Measurements from ENCODE around the gene LRIG1. TPM values are rescaled to one million over a fixed set of nuclear protein-coding genes. Genes with fewer than 3 reads are reported as not detected.

LRIG1 gene
- total RNA-seq, 2 donors from 2014 or later = 121 to 131 TPM

- ATAC-seq (ENCODE audit: insufficient number of reproducible peaks, low FRiP score, low read depth) (no peak), DNase-seq (ENCODE audit: low spot score) (no peak)
- Histone ChIP-seq H3K27me3 (replicated peaks; ENCODE audit: insufficient read depth) (no peaks in the 10 kb centered on the region), H3K27ac (no peak overlapping the region), H3K4me1 (ENCODE audit: control insufficient read depth in 1 of 2, low read depth in 2 of 2) (peaks cover 16 to 87% of the 10 kb centered on the region in 2 donors), H3K4me3 (no peak overlapping the region), H3K9me3 (no peaks in the 10 kb centered on the region), H3K36me3 (no peaks in the 10 kb centered on the region)
- no peak for TF ChIP-seq CTCF (IDR thresholded peaks at IDR 0.05)
These were observed 68.6 kb downstream of the LRIG1 start for GRCh38 chr3:66432041-66432766.

GRCh38 chr3:66431494-66431893 is 69.3 kb downstream of the LRIG1 start:
- Histone ChIP-seq H3K27ac (no peak overlapping the region), H3K36me3 (no peaks in the 10 kb centered on the region), H3K27me3 (replicated peaks; ENCODE audit: insufficient read depth) (no peaks in the 10 kb centered on the region), H3K9me3 (no peaks in the 10 kb centered on the region), H3K4me3 (no peak overlapping the region), H3K4me1 (ENCODE audit: control insufficient read depth in 1 of 2, low read depth in 2 of 2) (peaks cover 16 to 87% of the 10 kb centered on the region in 2 donors)
- DNase-seq (ENCODE audit: low spot score) = no peak
- no peak for TF ChIP-seq CTCF (IDR thresholded peaks at IDR 0.05)
- ATAC-seq (ENCODE audit: insufficient number of reproducible peaks, low FRiP score, low read depth) = no peak

- Histone ChIP-seq H3K27ac (no peak overlapping the region), H3K4me1 (ENCODE audit: control insufficient read depth in 1 of 2, low read depth in 2 of 2) (peaks cover 16 to 87% of the 10 kb centered on the region in 2 donors), H3K9me3 (no peaks in the 10 kb centered on the region), H3K27me3 (replicated peaks; ENCODE audit: insufficient read depth) (no peaks in the 10 kb centered on the region), H3K36me3 (no peaks in the 10 kb centered on the region), H3K4me3 (no peak overlapping the region)
- DNase-seq (ENCODE audit: low spot score) (no peak), ATAC-seq (ENCODE audit: insufficient number of reproducible peaks, low FRiP score, low read depth) (no peak)
- TF ChIP-seq CTCF (IDR thresholded peaks at IDR 0.05) = no peak
These were observed 69.9 kb downstream of the LRIG1 start for GRCh38 chr3:66430876-66431275.

- peak overlapping the region; percentile 9 to 21 for H3K27ac ChIP-seq
- no peaks in the 10 kb centered on the region for H3K9me3 ChIP-seq
- no peak overlapping the region for H3K4me3 ChIP-seq
- DNase-seq (ENCODE audit: low spot score) = peak; percentile 45
- TF ChIP-seq CTCF (IDR thresholded peaks at IDR 0.05) = no peak
- H3K4me1 ChIP-seq (ENCODE audit: control insufficient read depth in 1 of 2, low read depth in 2 of 2) = peaks cover 32 to 96% of the 10 kb centered on the region in 2 donors
- H3K36me3 ChIP-seq = no peaks in the 10 kb centered on the region
- H3K27me3 ChIP-seq (replicated peaks; ENCODE audit: insufficient read depth) = no peaks in the 10 kb centered on the region
- peak; percentile 54 for ATAC-seq (ENCODE audit: insufficient number of reproducible peaks, low FRiP score, low read depth)
These were observed 72.1 kb downstream of the LRIG1 start for GRCh38 chr3:66428733-66429132.

- TF ChIP-seq CTCF (IDR thresholded peaks at IDR 0.05) = no peak
- no peaks in the 10 kb centered on the region for H3K36me3 ChIP-seq
- no peak overlapping the region for H3K4me3 ChIP-seq
- no peaks in the 10 kb centered on the region for H3K27me3 ChIP-seq (replicated peaks; ENCODE audit: insufficient read depth)
- peaks cover 27 to 91% of the 10 kb centered on the region in 2 donors for H3K4me1 ChIP-seq (ENCODE audit: control insufficient read depth in 1 of 2, low read depth in 2 of 2)
- ATAC-seq (ENCODE audit: insufficient number of reproducible peaks, low FRiP score, low read depth) (no peak), DNase-seq (ENCODE audit: low spot score) (no peak)
- H3K9me3 ChIP-seq = no peaks in the 10 kb centered on the region
- H3K27ac ChIP-seq = peak overlapping the region; percentile 9 to 21
These were observed 72.8 kb downstream of the LRIG1 start for GRCh38 chr3:66427951-66428474.

Data from thoracic aorta (tissue), 2 donors.